ENCODE results near the gene SLC25A41.
"Not testable (repeated sequence)": the region's sequence is repeated elsewhere in the genome, so short reads cannot be mapped to it uniquely, and the experiment has no call there.

SLC25A41 gene

DNA sequence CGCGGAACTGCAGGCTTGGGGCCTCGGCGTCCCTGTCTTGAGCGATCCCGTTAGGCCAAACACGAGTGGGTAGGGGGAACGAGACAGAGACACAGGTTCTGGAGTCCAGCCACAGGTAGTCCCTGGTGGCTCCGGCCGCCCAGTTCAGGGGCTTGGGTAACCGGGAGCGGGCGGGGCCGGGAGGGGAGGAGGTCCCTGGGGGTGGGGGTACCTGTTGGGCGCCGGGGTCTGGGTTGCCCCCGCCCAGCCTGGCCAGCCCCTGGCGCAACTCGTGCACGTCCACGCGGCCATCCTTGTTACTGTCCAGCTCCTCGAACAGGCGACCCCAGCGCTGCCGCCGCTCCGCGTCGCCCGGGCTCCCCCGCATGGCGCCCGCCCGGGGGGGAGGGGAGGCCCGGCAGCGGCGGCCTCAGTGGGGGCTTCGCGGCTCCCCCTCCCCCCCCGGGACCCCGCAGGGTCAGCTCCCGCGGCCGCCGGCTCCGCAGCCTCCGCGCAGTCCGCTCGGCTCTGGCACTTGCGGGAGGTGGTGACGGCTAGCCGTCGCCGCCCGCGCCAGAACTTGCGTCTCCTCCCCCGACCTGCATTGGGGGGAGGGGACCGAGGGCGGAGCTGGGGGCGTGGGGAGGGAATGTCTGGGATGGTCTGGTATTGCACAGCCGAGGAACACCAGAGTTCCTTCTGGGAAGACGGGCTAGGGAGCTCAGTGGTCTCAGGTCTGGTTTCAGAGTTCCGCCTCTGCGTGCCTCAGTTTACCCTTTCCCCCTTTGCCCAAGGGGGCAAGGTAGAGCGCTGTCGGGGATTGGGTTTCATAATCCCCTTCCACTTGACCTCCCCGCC is 25.9 kb upstream of the SLC25A41 start, which contains the start of gene SLC25A23:
Gene SLC25A23 (minus strand): TSS at position 531 of the 837 bp plus-strand sequence. CDS start 164 bp downstream, at position 367.
- DNase-seq: peak; percentile 44

DNA sequence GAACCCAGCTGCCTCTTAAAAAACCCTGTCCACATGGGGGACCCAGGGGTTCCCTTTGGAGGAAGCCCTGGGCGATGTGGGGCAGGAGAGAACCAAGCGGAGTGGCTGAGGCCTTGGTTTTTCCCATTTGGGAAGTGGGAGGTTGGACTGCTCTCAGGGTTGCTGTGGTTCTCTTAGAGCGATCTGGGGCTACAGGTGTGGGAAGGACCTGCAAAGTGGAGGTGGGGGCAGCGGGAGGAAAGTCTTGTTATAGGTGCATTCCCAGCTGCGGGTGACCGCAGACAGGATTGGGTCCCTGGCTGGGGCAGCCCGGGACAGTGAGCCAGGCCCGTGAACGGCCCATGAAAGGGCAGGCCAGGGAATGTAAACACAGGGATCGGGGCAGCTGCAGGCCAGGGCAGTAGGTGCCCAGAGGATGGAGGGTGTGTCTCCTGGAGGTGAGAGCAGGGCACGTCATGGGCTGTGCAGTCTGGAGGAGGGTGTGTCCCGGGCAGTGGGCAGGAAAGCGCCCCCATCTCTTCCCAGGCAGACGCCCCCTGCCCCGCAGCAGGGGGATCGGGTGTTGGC is 25.2 kb upstream of the SLC25A41 start:
- DNase-seq: no peak

DNA sequence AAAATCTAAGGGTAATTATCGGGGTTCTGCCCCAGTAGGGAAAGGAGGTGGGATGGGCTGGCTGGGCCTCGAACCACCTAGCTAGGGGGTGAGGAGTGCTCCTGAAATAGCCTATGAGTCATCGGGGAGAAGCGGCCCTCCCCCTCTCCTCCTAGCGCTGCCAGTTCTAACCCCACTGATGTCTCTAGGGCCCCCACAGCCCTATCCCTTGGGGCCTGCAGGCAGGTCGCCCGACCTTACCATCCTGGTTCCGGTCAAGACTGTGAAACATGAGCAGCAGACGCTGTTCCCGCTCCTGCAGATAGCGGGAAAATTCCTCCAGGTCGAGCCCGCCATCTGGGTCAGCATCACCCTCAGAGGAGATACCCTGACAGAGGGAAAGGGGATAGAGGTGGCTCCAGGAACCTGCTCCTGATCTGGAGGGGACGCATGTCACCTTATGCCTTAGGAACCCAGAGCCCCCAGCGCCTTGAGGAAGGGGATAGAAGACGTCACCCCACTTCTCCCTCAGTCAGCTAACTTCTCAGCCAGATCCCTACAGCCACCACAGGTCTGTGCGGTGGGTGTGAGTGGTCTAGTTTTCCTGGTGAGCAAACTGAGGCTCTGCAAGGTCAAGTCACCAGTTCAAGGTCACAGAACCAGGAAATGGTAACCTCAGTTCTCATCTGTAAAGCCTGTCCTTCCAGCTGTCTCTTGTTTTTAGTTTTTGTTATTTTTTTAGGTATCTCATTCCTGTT is 24.6 kb upstream of the SLC25A41 start:
- no peak for DNase-seq

DNA sequence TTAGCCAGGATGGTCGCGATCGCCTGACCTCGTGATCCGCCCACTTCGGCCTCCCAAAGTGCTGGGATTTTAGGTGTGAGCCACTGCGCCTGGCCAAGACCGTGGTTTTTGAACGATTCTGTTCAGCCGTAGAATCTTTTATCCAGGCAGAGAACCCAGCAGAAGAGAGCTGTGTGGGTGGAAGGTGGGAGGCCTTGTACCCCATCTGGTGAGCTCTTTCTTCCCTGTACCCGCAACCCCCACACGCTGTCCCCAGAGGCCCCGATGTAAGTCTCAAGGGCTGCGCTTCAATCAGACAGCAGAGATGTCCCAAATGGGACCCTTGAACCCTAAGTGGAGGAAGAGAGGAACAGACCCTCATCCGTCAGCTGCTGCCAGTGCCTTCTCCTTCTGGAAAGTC is 22.4 kb upstream of the SLC25A41 start:
- DNase-seq: no peak

DNA sequence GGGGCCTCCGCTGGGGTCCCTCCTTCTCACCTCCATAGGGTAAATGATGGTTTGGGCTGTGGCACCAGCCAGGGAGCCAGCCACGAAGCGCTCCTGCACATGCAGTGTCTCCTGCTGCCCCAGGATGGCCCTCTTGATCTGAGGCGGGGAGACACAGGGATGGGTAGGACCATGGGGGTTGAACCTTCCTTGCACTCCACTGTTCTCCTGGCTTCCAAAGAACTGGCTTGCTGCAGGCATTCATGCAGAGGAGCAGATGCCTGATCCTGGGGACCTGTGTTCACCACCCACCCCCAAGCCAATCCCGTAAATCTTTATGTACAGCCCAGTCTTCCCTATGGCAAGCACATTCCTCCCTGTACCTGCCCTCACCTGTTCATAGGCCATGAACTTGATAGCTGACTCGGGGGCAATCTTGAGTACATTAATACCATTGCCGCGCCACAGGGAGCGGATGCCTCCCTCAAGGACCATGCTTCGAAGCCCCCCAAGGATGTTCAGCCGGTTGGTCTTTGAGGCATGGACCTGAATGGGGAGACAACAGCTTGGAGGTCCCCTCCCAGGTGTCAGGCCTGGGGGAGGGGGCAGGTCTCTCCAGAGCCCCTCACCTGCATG is 20.5 kb upstream of the SLC25A41 start:
- no peak for DNase-seq

DNA sequence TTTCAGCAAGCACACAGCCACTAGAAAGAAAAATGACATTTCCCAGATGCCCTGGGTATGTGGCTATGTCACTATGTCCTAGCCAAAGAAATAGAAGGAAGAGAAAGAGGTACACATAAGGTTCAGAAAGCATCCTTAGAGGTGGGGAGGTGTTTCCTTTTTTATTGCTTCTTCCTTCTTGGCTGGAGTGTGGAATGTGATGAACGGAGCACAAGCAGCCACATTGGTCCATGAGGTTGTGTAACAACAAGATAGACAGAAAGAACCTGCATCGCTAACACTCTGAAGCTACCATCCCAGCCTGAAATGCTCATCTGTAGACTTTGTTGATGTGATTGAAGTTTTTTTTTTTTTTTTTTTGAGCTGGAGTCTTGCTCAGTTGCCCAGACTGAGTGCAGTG is 19.3 kb upstream of the SLC25A41 start:
- DNase-seq: no peak

DNA sequence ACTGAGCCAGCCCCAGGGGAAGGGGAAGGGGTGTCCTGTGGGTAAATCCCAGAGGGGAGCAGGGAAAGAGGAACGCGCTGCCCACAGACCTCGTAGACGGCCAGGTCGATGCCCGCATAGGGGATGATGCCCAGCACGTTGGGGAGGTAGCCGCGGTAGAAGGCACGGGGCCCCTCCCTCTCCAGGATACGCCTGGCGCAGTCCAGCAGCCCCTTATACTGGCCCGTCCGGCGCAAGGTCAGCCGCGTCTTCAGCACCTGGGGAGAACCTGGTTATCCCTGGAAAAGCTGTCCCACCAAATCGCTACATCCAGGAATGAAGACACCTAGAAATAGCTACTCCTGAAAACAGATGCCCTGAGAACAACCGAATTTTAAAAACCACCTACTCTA is 18.7 kb upstream of the SLC25A41 start:
- DNase-seq: no peak

DNA sequence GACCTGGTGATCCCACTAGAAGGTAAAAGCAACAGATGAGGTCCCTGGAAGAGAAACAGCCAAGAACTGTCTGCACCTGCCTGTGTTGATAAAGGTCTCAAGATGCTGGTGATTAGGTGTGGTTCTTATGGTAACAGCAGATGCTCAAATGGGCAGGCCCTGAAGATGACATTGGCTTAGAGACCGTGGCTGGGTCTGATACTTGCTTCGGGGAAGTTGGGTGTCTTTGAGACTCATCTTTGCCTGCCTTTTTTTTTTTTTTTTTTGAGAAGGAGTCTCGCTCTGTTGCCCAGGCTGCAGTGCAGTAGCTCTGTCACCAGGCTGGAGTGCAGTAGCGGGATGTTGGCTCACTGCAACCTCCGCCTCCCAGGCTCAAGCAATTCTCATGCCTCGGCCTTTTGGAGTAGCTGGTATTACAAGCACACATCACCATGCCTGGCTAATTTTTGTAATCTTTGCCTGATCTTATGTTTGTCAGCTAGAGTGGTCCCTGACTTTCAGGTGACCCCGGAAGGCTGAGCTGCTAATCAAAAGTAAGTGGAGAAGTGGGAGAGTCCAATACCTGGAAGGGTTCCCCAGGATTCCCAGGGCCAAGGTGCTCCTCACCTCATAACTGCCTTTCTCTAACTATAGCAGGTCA is 18.1 kb upstream of the SLC25A41 start:
- DNase-seq: no peak

DNA sequence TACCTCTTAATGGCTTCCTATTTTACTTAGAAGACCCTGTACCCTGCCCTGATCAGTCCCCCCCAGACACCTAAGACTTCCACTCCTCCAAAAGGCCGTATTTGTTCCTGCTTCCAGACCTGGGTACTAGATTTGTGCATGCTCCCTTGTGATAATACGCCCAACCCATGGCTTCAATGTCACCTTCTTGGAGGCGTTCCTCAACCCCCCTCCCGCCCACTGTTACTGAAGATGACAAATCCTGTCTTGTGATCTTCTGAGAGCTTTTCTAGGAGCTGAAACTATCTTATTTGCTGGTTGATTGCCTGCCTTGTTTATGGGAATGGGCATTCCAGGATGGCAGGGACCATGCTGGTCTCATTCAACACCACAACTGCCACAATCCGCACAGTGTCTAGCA is 16.6 kb upstream of the SLC25A41 start:
- no peak for DNase-seq

DNA sequence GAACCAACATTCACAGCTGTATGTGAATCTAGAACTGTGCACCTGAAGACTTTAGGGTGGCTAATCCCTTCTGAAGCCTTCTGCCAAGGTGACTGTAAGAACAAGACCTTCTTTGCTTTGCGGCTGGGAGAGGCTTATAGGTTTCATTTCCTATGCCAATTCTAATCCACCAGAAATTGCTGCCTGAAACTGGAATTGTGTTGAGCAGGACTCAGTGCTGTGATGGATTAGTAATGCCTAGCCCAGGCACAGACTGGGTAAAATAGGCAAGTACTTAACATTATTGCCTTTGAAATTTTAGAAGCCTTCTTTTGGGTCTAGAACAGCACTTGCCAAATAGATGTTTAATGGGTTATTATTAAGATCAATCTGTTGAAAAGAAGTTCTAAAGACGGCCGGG is 14.5 kb upstream of the SLC25A41 start:
- no peak for DNase-seq

DNA sequence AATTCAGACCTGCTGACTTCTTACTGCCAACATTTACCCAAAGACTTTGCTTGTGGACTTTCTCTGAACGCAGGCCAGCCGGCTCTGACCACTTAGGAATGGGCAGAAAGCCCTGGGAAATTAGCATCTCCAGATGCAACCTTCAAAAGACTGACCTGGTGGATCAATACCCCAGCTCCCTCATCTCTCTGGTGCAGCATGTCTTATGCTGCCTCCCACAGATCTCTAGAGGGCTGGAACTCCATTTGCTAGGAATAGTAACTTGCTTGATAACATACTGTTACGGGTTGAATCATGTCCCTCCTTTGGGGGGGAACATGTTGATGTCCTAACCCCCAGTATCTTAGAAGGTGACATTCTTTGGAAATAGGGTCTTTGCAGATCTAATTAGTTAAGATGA is 12.9 kb upstream of the SLC25A41 start:
- DNase-seq: no peak

DNA sequence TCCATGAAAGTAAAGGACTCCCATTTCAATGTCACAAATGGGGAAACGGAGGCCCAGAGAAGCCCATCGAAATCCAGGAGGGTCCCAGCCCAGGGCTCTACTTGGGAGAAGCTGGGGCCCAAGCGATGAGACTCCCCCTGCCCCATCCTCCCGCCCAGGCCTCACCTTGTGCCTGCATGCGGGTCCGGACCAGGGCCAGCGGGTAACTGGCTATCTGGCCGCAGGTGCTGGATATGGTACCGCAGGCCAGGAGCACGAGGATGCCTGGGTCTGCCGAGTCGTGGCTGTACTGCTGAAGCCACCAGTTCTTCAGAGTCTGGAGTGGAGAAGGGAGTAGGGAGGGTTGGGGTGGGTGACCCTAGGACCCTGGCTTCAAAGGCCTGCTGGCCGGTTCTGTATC is 10.4 kb upstream of the SLC25A41 start:
- DNase-seq: no peak

DNA sequence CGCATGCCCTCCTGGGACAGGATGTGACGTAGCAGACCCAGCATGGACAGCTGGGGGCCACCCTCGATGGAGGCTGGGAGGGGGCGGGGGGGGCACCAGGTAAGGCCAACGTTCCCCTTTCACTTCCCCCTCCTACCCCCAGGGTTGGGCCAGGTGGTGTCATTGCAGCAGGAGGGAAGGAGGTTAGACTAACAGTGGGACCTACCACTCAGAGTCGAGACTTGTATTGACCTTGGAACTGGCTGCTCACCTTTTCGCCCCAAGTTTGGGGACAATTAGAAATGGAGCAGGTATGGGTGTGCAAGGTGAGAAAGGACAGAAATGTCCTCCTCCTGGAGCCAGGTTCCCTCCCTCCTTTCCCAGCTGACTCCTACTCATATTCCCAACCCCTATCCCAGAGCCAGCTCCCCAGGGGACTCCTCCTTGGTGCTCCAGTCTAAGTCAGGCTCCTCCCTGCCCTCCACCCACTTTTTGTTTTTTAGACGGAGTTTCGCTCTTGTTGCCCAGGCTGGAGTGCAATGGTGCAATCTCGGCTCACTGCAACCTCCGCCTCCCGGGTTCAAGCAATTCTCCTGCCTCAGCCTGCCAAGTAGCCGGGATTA is 8.6 kb upstream of the SLC25A41 start:
- DNase-seq: no peak

DNA sequence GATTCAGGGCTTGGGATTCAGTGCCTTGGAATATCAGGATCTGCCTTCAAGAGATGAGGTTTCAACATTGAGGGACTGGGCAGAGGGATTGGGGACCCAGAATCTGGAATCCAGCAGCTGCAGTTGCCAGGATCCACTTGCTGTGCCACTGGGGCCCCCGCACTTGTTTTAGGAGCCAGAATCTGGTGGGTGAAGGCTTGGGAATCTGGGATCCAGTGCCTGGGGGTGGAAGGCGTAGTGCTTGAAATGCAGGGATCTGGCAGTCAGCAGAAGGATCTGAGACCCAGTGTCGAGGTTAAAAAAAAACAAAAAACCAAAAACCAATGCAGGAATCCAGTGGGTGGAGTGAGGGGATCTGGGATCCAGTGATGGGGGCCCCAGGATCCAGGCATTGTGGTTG is 7.3 kb upstream of the SLC25A41 start:
- DNase-seq: no peak

DNA sequence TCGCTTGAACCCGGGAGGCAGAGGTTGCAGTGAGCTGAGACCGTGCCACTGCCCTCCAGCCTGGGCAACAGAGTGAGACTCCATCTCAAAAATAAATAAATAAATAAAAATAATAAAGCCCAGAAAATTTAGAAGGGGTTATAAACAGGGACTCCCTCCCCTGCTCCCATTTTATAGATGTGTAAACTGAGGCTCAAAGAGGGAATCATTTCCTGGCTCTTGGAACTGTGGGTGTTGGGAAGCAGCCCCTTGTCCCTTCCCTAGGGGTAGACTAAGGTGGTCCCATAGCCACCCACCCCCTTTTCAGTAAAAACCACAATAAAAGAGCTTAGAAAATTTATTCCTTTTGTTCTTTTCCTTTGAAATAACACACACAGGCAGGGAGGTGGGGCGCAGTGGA is 6.2 kb upstream of the SLC25A41 start:
- no peak for DNase-seq

DNA sequence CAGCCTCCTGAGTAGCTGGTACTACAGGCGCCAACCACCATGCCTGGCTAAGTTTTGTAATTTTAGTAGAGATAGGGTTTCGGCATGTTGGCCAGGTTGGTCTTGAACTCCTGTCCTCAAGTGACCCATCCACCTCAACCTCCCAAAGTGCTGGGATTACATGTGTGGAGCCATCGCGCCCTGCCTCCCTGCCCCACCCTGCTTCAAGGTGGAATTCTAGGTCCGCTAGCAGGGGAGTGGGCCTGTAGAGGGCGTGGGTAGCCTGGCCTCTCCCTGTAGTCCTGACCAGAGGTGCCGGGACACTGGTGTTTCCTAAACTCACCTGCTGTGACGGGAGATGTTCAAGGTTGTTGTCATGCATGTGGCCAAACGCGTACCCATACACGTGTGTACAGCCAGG is 398 bp downstream of the SLC25A41 start:
- no peak for DNase-seq

DNA sequence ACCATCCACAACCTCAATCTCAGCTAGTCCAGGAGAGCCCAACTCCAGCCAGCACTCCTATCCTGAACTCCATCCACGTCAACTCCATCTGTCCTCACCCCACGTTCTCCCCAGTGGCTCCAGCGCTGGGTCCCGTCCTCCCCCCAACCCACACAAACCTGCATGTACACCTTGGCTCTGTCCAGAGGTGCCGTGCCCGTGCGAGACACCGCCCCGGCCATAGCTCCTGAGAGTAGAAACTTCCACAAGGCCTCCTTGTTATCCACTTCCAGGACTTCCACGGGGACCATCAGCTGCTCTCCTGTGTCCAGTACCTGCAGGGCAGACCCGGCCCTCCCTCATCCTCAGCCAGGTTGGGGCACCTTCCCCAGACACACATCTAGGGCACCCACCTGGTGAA is 1.7 kb downstream of the SLC25A41 start:
- DNase-seq: no peak

DNA sequence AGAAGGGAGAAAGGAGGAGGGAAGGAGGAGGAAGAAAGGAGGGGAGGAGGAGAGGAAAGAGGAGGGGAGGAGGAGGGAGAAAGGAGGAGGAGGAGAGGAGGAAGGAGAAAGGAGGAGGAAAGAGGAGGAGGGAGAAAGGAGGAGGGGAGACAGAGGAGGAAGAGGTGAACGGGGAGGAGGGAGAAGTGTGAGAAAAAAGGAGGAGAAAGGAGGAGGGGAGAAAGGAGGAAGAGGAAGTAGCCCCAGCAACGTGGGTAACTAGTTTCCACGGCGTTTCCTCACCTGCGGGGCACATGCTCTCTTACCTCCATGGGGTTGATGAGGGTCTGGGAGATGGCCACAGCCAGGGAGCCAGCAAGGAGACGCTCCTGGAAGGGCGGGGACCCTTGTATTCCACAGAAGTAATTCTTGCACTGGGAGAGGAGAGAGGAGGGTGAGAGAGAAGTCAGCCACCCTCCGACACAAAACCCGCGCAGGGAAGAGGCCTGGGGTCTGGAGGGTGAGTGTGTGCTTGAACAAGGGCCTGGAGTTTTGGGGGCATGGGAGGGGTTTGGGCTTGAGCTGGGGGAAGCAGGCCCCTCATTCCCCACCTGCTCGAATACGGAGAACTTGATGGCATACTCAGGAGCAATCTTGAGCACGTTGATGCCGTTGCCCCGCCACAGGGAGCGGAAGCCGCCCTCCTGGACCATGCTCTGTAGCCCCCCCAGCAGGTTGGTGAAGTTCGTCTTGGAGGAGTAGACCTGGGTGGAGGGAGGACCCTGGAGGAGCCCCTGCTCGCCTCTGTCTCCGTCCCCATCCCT is 3.9 kb downstream of the SLC25A41 start:
- DNase-seq: no peak

DNA sequence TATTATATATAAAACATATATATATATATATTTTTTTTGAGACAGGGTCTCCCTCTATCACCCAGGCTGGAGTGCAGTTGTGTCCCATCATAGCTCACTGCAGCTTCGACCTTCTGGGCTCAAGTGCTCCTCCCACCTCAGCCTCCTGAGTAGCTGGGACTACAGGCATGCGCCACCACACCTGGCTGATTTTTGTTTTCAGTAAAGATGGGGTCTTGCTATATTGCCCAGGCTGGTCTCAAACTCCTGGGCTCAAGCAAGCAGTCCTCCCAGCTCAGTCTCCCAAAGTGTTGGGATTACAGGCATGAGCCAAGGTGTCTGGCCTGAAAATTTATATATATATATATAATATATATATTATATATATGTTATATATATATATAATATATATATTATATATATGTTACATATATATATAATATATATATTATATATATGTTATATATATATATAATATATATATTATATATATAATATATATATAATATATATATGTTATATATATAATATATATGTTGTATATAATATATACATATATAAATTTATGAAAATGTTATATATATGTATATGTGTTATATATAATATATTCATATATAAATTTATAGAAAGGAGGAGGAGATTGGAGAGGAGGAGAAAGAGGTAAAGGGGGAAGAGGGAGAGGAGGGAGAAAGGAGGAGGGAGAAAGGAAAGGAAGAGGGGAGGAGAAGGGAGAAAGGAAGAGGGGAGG is 4.7 kb downstream of the SLC25A41 start:
- not testable (repeated sequence) for DNase-seq

DNA sequence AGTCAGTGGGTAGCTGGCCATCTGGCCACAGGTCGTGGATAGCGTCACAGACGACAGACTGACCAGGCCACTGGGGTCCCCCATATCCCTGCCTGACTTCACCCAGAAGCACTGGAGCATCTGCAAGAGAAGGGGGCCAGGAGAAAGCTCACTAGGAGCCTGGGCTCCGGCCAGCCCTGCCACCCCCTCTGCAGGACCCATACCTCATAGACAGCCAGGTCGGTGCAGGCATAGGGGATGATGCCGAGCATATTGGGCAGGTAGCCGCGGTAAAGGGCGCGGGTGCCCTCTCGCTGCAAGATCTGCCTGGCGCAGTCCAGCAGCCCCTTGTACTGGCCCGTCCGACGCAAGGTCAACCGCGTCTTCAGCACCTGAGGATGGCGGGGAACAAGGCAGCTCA is 6.4 kb downstream of the SLC25A41 start:
- no peak for DNase-seq
